CD14-positive monocyte (primary cell): Measurements from ENCODE around the gene KLC1. TPM values are rescaled to one million over a fixed set of nuclear protein-coding genes. Genes with fewer than 3 reads are reported as not detected.
"Not testable (repeated sequence)": the region's sequence is repeated elsewhere in the genome, so short reads cannot be mapped to it uniquely, and the experiment has no call there.

Experiments
- DNase-seq, 3 donors: peaks; one replicate each; pipeline ENCODE4 v3.0.0-alpha.2; 2011 to 2022
- H2AFZ ChIP-seq: 2 replicates; pipeline ENCODE4 v1.6.0; 2012; ENCODE audit warnings: mild to moderate bottlenecking, low read depth, low read length, inconsistent platforms; ENCODE audit not compliant: insufficient read depth, poor library complexity, severe bottlenecking
- H3K27ac ChIP-seq, 2 donors: 1 replicate in 1 of 2; 2 replicates in 1 of 2; pipeline ENCODE4 v1.5.1; 2012 to 2013; ENCODE audit warnings: low read length in 2 of 2, control low read depth in 1 of 2, inconsistent platforms in 1 of 2, low read depth in 1 of 2, mild to moderate bottlenecking in 1 of 2
- H3K27me3 ChIP-seq, 2 donors: one replicate each; pipeline versions ENCODE4 v1.6.0 to v1.6.1; 2011 to 2013; ENCODE audit warnings: low read length in 2 of 2; ENCODE audit not compliant: control insufficient read depth in 2 of 2, insufficient read depth in 2 of 2
- H3K36me3 ChIP-seq, 2 donors: replicated peaks in 1 of 2; 1 replicate in 1 of 2; 2 replicates in 1 of 2; pipeline versions ENCODE4 v1.5.1 to v1.6.1; 2012 to 2013; ENCODE audit warnings: low read length in 2 of 2, control low read depth in 1 of 2, inconsistent platforms in 1 of 2, mild to moderate bottlenecking in 1 of 2; ENCODE audit not compliant: insufficient read depth in 2 of 2, control insufficient read depth in 1 of 2
- H3K4me1 ChIP-seq, 2 donors: 1 replicate in 1 of 2; 2 replicates in 1 of 2; pipeline versions ENCODE4 v1.5.1 to v1.6.1; 2012 to 2013; ENCODE audit warnings: low read length in 2 of 2, control low read depth in 1 of 2, inconsistent platforms in 1 of 2, mild to moderate bottlenecking in 1 of 2, moderate library complexity in 1 of 2; ENCODE audit not compliant: insufficient read depth in 2 of 2, control insufficient read depth in 1 of 2
- H3K4me2 ChIP-seq: replicated peaks from 2 replicates; pipeline ENCODE3; 2012; ENCODE audit warnings: low read length, moderate library complexity, mild to moderate bottlenecking; ENCODE audit not compliant: poor library complexity, severe bottlenecking; ENCODE audit errors: extremely low read depth
- H3K4me3 ChIP-seq, 3 experiments: fragments of 200-600 bp in 1 of 3; sonication (generic) in 1 of 3; replicated peaks in 1 of 3; 1 replicate in 2 of 3; 2 replicates in 1 of 3; pipeline ENCODE4 v1.5.1; 2011 to 2013; ENCODE audit warnings: low read length in 3 of 3, mild to moderate bottlenecking in 3 of 3, control low read depth in 2 of 3, low read depth in 2 of 3, inconsistent platforms in 1 of 3, moderate library complexity in 1 of 3
- H3K79me2 ChIP-seq: 2 replicates; pipeline ENCODE4 v1.6.0; 2012; ENCODE audit warnings: mild to moderate bottlenecking, control low read depth, inconsistent platforms, low read length, moderate library complexity; ENCODE audit not compliant: insufficient read depth
- H3K9ac ChIP-seq: 2 replicates; pipeline ENCODE4 v1.6.0; 2017; ENCODE audit warnings: low read length, mild to moderate bottlenecking; ENCODE audit not compliant: insufficient read depth, poor library complexity, severe bottlenecking
- H3K9me3 ChIP-seq, 2 donors: replicated peaks in 1 of 2; 1 replicate in 1 of 2; 2 replicates in 1 of 2; pipeline versions ENCODE4 v1.5.1 to v1.6.1; 2012 to 2013; ENCODE audit warnings: low read length in 2 of 2, control low read depth in 1 of 2; ENCODE audit not compliant: control insufficient read depth in 1 of 2, insufficient read depth in 1 of 2
- H4K20me1 ChIP-seq: 2 replicates; pipeline ENCODE4 v1.6.0; 2012; ENCODE audit warnings: mild to moderate bottlenecking, low read length, control low read depth, moderate library complexity; ENCODE audit not compliant: insufficient read depth
- H3K27ac Mint-ChIP-seq, 7 donors: one replicate each; pipeline ENCODE4 v1.8.0; 2020; ENCODE audit warnings: mild to moderate bottlenecking in 7 of 7, mixed read lengths in 7 of 7, moderate library complexity in 6 of 7, inconsistent platforms in 2 of 7
- H3K27me3 Mint-ChIP-seq, 3 donors: one replicate each; pipeline ENCODE4 v1.8.0; 2021 to 2022; ENCODE audit warnings: low read depth in 3 of 3, mild to moderate bottlenecking in 3 of 3, mixed read lengths in 3 of 3, moderate library complexity in 3 of 3, inconsistent platforms in 1 of 3
- H3K36me3 Mint-ChIP-seq, 2 donors: one replicate each; pipeline ENCODE4 v1.8.0; 2020; ENCODE audit warnings: mixed read lengths in 2 of 2, inconsistent platforms in 1 of 2, mild to moderate bottlenecking in 1 of 2
- H3K4me1 Mint-ChIP-seq: one replicate; pipeline ENCODE4 v1.8.0; 2020; ENCODE audit warnings: mild to moderate bottlenecking, mixed read lengths
- H3K4me3 Mint-ChIP-seq, 2 donors: one replicate each; pipeline ENCODE4 v1.8.0; 2020; ENCODE audit warnings: mild to moderate bottlenecking in 2 of 2, mixed read lengths in 2 of 2, moderate library complexity in 1 of 2
- H3K9me3 Mint-ChIP-seq, 7 donors: one replicate each; pipeline ENCODE4 v1.8.0; 2020 to 2022; ENCODE audit warnings: mixed read lengths in 7 of 7, mild to moderate bottlenecking in 6 of 7, moderate library complexity in 6 of 7, inconsistent platforms in 2 of 7
- CTCF ChIP-seq: fragments of 200-600 bp; IDR thresholded peaks from one replicate; pipeline ENCODE4 v1.8.0; 2022; ENCODE audit warnings: antibody characterized with exemption, mild to moderate bottlenecking
- WGBS: methylation state at CpG from one replicate; pipeline ENCODE4 v1.1.5; 2013; ENCODE audit warnings: missing lambda C conversion rate; ENCODE audit not compliant: insufficient coverage; 5-methylcytosine and 5-hydroxymethylcytosine counted together
- intact Hi-C, 2 donors: fragments of 100-400 bp; cut with micrococcal nuclease; formaldehyde crosslinking; loops; one replicate each; pipeline versions ENCODE4 v1.15.0 to v1.15.1; 2023
- polyA plus RNA-seq, 3 donors: library from polyadenylated mRNA; depleted of rRNA in 1 of 3; unstranded in 2 of 3; stranded (reverse) in 1 of 3; fragments of 300-500 nt in 2 of 3; fragments of >200 nt in 1 of 3; fragmentation: Illumina TruSeq in 2 of 3; gene quantifications; 1 replicate in 2 of 3; 2 replicates in 1 of 3; pipeline ENCODE4 v1.2.3, GENCODE V29; 2012 to 2021

Gene KLC1
- polyA plus RNA-seq, 3 donors = 41.5 to 108 (median 46.6) TPM

- no peaks in the 10 kb centered on the region for H3K79me2 ChIP-seq
- H3K27ac ChIP-seq = no peak overlapping the region
- peaks cover 83 to 97% of the 10 kb centered on the region in 2 donors for H3K36me3 ChIP-seq
- no peak overlapping the region for H3K4me3 ChIP-seq
- TF ChIP-seq CTCF = no peak
- H2AFZ ChIP-seq = no peak overlapping the region
- H3K9ac ChIP-seq = no peak overlapping the region
- H3K4me2 ChIP-seq = no peak overlapping the region
- WGBS = 98% methylated on average over 11 of the region's 16 CpGs
- H3K27me3 Mint-ChIP-seq = peaks cover 0 to 1% (median 0%) of the 10 kb centered on the region in 3 donors
- H3K9me3 Mint-ChIP-seq = peaks cover 0 to 4% (median 0%) of the 10 kb centered on the region in 7 donors
- H3K4me1 ChIP-seq = no peaks in the 10 kb centered on the region
- no peak overlapping the region for H3K4me3 Mint-ChIP-seq
- H3K36me3 Mint-ChIP-seq = peaks cover 74 to 87% of the 10 kb centered on the region in 2 donors
- DNase-seq = no peak
- H3K4me1 Mint-ChIP-seq = no peaks in the 10 kb centered on the region
- no peaks in the 10 kb centered on the region for H3K27me3 ChIP-seq
- no peaks in the 10 kb centered on the region for H3K9me3 ChIP-seq
- no peak overlapping the region for H3K27ac Mint-ChIP-seq
- H4K20me1 ChIP-seq = peaks cover 60% of the 10 kb centered on the region
- intact Hi-C loops = loop anchor here in 1 of 2 donors (10.0 kb wide), 1 partner anchor 114 kb away; no protein-coding TSS in a partner anchor
Measured at GRCh38 chr14:103688906-103689902, 60.2 kb downstream of the KLC1 start.

DNA sequence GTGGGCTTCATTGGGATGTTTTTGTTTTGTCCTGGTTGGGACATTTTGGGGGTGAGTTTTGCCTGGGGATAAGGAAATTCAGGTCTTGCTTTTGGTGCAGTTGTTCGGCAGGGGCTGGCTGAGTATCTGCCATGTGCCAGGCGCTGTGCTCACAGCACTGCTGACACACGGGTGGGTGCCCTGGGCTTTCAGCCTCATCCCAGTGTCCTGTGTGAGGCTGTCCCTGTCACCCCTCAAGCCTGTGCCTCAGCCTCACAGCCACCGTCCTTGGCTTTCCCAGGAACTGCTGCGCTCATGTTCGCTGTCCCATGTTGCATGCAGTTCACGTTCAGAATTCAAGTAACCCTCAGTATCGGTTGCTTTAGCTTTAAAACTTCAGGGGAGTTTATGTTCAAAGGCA lies 61.3 kb downstream of the KLC1 start:
- H3K4me2 ChIP-seq = no peak overlapping the region
- no peak overlapping the region for H3K4me3 ChIP-seq
- H3K27me3 ChIP-seq = no peaks in the 10 kb centered on the region
- 95% methylated on average over 4 of the region's 8 CpGs for WGBS
- no peaks in the 10 kb centered on the region for H3K79me2 ChIP-seq
- no peak overlapping the region for H3K9ac ChIP-seq
- Mint-ChIP-seq H3K4me1 (no peaks in the 10 kb centered on the region), H3K27me3 (peaks cover 0 to 1% (median 0%) of the 10 kb centered on the region in 3 donors), H3K9me3 (peaks cover 0 to 2% (median 0%) of the 10 kb centered on the region in 7 donors), H3K27ac (no peak overlapping the region), H3K36me3 (peaks cover 72 to 81% of the 10 kb centered on the region in 2 donors), H3K4me3 (no peak overlapping the region)
- H2AFZ ChIP-seq = no peak overlapping the region
- no peak overlapping the region for H3K27ac ChIP-seq
- peaks cover 56% of the 10 kb centered on the region for H4K20me1 ChIP-seq
- no peaks in the 10 kb centered on the region for H3K9me3 ChIP-seq
- no peak for DNase-seq
- H3K4me1 ChIP-seq = no peaks in the 10 kb centered on the region
- intact Hi-C loops = no loop called here
- no peak for TF ChIP-seq CTCF
- peaks cover 81 to 94% of the 10 kb centered on the region in 2 donors for H3K36me3 ChIP-seq

DNA sequence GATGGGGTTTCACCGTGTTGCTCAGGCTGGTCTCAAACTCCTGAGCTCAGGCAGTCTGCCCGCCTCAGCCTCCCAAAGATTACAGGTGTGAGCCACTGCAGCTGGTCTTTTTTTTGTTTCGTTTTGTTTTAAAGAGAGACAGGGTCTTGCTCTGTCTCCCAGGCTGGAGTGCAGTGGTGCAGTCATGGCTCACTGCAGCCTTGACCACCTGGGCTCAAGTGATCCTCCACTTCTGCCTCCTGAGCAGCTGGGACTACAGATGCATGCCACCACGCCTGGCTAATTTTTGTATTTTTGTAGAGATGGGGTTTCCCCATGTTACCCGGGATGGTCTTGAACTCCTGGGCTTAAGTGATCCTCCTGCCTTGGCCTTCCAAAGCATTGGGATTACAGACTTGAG lies 62.6 kb downstream of the KLC1 start:
- H3K4me2 ChIP-seq, intact Hi-C loops, H3K79me2 ChIP-seq, H3K4me1 ChIP-seq, H3K4me3 Mint-ChIP-seq, H3K9me3 Mint-ChIP-seq, H3K27me3 Mint-ChIP-seq, H3K4me3 ChIP-seq, H3K9me3 ChIP-seq, H3K27ac ChIP-seq, H3K27me3 ChIP-seq, H3K9ac ChIP-seq, H2AFZ ChIP-seq, DNase-seq: not testable (repeated sequence)
- 100% methylated on average over 3 of the region's 5 CpGs for WGBS
- H3K36me3 ChIP-seq = peaks cover 78 to 92% of the 10 kb centered on the region in 2 donors
- H3K4me1 Mint-ChIP-seq = peaks cover 11% of the 10 kb centered on the region
- peak overlapping the region in 2 of 7 donors; percentile 8 to 15 for H3K27ac Mint-ChIP-seq
- H4K20me1 ChIP-seq = peaks cover 55% of the 10 kb centered on the region
- peaks cover 66 to 79% of the 10 kb centered on the region in 2 donors for H3K36me3 Mint-ChIP-seq
